Measurements from ENCODE around the gene POLR2F.
A peak's percentile ranks its signal among the peaks of the same experiment; 100 is the strongest.

POLR2F gene

GRCh38 chr22:37982151-37982785 is 28.8 kb downstream of the POLR2F start:
- no peak for DNase-seq (ENCODE audit: low spot score)

- no peak for DNase-seq (ENCODE audit: low spot score)
Measured at GRCh38 chr22:37982938-37983859, 29.7 kb downstream of the POLR2F start.

- no peak for DNase-seq (ENCODE audit: low spot score)
Measured at GRCh38 chr22:37983860-37984791, 30.6 kb downstream of the POLR2F start, which contains the start of gene SOX10. Gene SOX10 (minus strand): TSS chr22:37984555. CDS start chr22:37983784, 771 bp downstream.

- DNase-seq (ENCODE audit: low spot score) = no peak
Measured at GRCh38 chr22:37985050-37985585, 31.6 kb downstream of the POLR2F start.

GRCh38 chr22:37985751-37986281 is 32.3 kb downstream of the POLR2F start:
- DNase-seq (ENCODE audit: low spot score) = no peak

GRCh38 chr22:37986371-37986770 is 32.9 kb downstream of the POLR2F start:
- no peak for DNase-seq (ENCODE audit: low spot score)

- DNase-seq (ENCODE audit: low spot score) = peak; percentile 9
Measured at GRCh38 chr22:37989146-37990045, 35.9 kb downstream of the POLR2F start.

- no peak for DNase-seq (ENCODE audit: low spot score)
Measured at GRCh38 chr22:37990301-37990700, 36.8 kb downstream of the POLR2F start.

- no peak for DNase-seq (ENCODE audit: low spot score)
Measured at GRCh38 chr22:37990862-37991261, 37.4 kb downstream of the POLR2F start.

GRCh38 chr22:37991731-37992442 is 38.4 kb downstream of the POLR2F start:
- DNase-seq (ENCODE audit: low spot score) = no peak

- DNase-seq (ENCODE audit: low spot score) = no peak
Measured at GRCh38 chr22:37994049-37994448, 40.5 kb downstream of the POLR2F start.

GRCh38 chr22:37994982-37995381 is 41.5 kb downstream of the POLR2F start:
- no peak for DNase-seq (ENCODE audit: low spot score)

- DNase-seq (ENCODE audit: low spot score) = no peak
Measured at GRCh38 chr22:37995460-37995859, 42.0 kb downstream of the POLR2F start.

- no peak for DNase-seq (ENCODE audit: low spot score)
Measured at GRCh38 chr22:37996079-37996478, 42.6 kb downstream of the POLR2F start.

- DNase-seq (ENCODE audit: low spot score) = no peak
Measured at GRCh38 chr22:37996515-37997246, 43.2 kb downstream of the POLR2F start.

- no peak for DNase-seq (ENCODE audit: low spot score)
Measured at GRCh38 chr22:37998543-37998942, 45.0 kb downstream of the POLR2F start.

GRCh38 chr22:37999236-37999635 is 45.7 kb downstream of the POLR2F start:
- peak; percentile 18 for DNase-seq (ENCODE audit: low spot score)

- peak; percentile 35 for DNase-seq (ENCODE audit: low spot score)
Measured at GRCh38 chr22:37999640-38000272, 46.3 kb downstream of the POLR2F start.

GRCh38 chr22:38005943-38006342 is 52.4 kb downstream of the POLR2F start:
- no peak for DNase-seq (ENCODE audit: low spot score)
